ENCODE results near the gene TLCD3B. TPM values are rescaled to one million over a fixed set of nuclear protein-coding genes. Genes with fewer than 3 reads are reported as not detected.

TLCD3B gene
- total and polyA plus RNA-seq, 9 of the 15 experiments (the other 6 are each of a cell fraction or from before 2014, with no cell fraction given) = 0.10 to 0.52 (median 0.23) TPM; not detected in 4

DNA sequence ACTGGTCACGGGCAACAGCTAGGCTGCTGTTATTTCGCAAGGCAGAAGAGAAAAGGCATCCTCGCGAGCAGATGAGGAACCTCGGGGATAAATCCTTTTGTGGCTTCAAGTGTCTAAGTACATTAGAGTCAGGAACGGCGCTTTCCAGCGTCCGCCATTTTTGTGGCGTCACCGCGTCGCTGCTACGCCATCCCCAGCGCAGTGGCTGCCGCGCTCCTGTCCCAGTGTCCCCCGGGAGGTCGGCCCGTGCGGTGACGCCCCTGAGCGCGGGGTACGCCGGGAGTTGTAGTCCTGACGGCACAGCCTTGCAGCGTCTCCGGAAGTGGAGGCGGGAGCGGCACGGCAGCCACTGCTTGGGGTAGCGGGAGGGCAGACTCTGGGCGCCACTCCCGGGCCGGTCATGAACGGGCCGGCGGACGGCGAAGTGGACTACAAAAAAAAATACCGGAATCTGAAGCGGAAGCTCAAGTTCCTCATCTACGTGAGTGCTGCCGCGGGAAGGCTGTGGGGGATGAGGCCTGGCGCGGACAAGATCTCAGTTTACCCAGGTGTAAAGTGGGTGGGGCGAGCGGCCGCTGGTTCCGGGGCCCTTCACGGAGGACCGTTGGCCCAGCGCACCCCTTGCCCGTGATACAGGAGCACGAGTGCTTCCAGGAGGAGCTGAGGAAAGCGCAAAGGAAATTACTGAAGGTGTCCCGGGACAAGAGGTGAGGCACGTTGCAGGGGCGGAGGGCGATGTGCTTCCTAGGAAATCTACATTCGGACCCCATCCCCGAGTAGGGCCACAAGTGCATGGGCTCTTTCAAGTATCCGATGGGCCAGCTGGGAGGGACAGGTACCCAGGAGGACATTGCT lies 34.9 kb downstream of the TLCD3B start, which contains the start of gene INO80E (continued):
- TF ChIP-seq SMARCB1 (IDR thresholded peaks at IDR 0.05; ENCODE audit: insufficient read length, low read depth) (no peak), TAF9B (IDR thresholded peaks at IDR 0.05; ENCODE audit: partially characterized antibody) (peak; percentile 84), RHOXF2B (CRISPR knock-in tag; conservative IDR thresholded peaks at IDR 0.05) (no peak), SAFB (IDR thresholded peaks at IDR 0.05; ENCODE audit: borderline replicate concordance, low read depth, low read length) (no peak), PPARD (CRISPR knock-in tag; IDR thresholded peaks at IDR 0.05) (no peak), MCM2 (IDR thresholded peaks at IDR 0.05; ENCODE audit: low read depth) (no peak), CREM (IDR thresholded peaks at IDR 0.05; ENCODE audit: low read depth) (peak; percentile 98), MXI1 (IDR thresholded peaks at IDR 0.05; ENCODE audit: low read depth, low read length) (0 out of 2 replicates have a peak, but pooled peaks have one; percentile 51), POLR2A (conservative IDR thresholded peaks at IDR 0.05) (peak; percentile 93), TCF3 (CRISPR knock-in tag; IDR thresholded peaks at IDR 0.05) (no peak; the same call in 1 of the 2 replicates), GTF2E2 (tag; IDR thresholded peaks at IDR 0.05) (no peak), SETDB1 (IDR thresholded peaks at IDR 0.05; ENCODE audit: low read length) (peak; percentile 75), ZSCAN29 (IDR thresholded peaks at IDR 0.05) (no peak), ATF1 (CRISPR knock-in tag; IDR thresholded peaks at IDR 0.05) (peak; percentile 75; the same call in 1 of the 2 replicates), ATF1 (tag; IDR thresholded peaks at IDR 0.05) (peak; percentile 99), SMAD2 (IDR thresholded peaks at IDR 0.05; ENCODE audit: low read depth, low read length) (no peak), DDX20 (tag; IDR thresholded peaks at IDR 0.05; ENCODE audit: low read depth) (no peak)
- TF ChIP-seq, protein P1, sequence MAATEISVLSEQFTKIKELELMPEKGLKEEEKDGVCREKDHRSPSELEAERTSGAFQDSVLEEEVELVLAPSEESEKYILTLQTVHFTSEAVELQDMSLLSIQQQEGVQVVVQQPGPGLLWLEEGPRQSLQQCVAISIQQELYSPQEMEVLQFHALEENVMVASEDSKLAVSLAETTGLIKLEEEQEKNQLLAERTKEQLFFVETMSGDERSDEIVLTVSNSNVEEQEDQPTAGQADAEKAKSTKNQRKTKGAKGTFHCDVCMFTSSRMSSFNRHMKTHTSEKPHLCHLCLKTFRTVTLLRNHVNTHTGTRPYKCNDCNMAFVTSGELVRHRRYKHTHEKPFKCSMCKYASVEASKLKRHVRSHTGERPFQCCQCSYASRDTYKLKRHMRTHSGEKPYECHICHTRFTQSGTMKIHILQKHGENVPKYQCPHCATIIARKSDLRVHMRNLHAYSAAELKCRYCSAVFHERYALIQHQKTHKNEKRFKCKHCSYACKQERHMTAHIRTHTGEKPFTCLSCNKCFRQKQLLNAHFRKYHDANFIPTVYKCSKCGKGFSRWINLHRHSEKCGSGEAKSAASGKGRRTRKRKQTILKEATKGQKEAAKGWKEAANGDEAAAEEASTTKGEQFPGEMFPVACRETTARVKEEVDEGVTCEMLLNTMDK (IDR thresholded peaks at IDR 0.05; ENCODE audit: borderline replicate concordance, insufficient read depth, low read depth, low read length, poor library complexity, severe bottlenecking) = no peak
- TF ChIP-seq, protein P2, sequence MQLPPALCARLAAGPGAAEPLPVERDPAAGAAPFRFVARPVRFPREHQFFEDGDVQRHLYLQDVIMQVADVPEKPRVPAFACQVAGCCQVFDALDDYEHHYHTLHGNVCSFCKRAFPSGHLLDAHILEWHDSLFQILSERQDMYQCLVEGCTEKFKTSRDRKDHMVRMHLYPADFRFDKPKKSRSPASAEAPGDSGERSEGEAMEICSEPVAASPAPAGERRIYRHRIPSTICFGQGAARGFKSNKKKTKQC (CRISPR knock-in tag; IDR thresholded peaks at IDR 0.05) = no peak; the same call in 1 of the 2 replicates
- TF ChIP-seq, protein P3, sequence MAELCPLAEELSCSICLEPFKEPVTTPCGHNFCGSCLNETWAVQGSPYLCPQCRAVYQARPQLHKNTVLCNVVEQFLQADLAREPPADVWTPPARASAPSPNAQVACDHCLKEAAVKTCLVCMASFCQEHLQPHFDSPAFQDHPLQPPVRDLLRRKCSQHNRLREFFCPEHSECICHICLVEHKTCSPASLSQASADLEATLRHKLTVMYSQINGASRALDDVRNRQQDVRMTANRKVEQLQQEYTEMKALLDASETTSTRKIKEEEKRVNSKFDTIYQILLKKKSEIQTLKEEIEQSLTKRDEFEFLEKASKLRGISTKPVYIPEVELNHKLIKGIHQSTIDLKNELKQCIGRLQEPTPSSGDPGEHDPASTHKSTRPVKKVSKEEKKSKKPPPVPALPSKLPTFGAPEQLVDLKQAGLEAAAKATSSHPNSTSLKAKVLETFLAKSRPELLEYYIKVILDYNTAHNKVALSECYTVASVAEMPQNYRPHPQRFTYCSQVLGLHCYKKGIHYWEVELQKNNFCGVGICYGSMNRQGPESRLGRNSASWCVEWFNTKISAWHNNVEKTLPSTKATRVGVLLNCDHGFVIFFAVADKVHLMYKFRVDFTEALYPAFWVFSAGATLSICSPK (IDR thresholded peaks at IDR 0.05; ENCODE audit: borderline replicate concordance) = no peak
- TF ChIP-seq, protein P4, sequence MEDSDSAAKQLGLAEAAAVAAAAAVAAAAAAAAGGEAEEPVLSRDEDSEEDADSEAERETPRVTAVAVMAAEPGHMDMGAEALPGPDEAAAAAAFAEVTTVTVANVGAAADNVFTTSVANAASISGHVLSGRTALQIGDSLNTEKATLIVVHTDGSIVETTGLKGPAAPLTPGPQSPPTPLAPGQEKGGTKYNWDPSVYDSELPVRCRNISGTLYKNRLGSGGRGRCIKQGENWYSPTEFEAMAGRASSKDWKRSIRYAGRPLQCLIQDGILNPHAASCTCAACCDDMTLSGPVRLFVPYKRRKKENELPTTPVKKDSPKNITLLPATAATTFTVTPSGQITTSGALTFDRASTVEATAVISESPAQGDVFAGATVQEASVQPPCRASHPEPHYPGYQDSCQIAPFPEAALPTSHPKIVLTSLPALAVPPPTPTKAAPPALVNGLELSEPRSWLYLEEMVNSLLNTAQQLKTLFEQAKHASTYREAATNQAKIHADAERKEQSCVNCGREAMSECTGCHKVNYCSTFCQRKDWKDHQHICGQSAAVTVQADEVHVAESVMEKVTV (CRISPR knock-in tag; IDR thresholded peaks at IDR 0.05) = no peak
- TF ChIP-seq, protein P5, sequence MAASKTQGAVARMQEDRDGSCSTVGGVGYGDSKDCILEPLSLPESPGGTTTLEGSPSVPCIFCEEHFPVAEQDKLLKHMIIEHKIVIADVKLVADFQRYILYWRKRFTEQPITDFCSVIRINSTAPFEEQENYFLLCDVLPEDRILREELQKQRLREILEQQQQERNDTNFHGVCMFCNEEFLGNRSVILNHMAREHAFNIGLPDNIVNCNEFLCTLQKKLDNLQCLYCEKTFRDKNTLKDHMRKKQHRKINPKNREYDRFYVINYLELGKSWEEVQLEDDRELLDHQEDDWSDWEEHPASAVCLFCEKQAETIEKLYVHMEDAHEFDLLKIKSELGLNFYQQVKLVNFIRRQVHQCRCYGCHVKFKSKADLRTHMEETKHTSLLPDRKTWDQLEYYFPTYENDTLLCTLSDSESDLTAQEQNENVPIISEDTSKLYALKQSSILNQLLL (CRISPR knock-in tag; IDR thresholded peaks at IDR 0.05; ENCODE audit: borderline replicate concordance) = no peak

Measured in K562 (cell line).